ENCODE measurements around the gene DYRK3. TPM values are rescaled to one million over a fixed set of nuclear protein-coding genes. Genes with fewer than 3 reads are reported as not detected.

Gene DYRK3
- total and polyA plus RNA-seq, 2 of the 8 experiments (the other 6 are each of a cell fraction or from before 2014, with no cell fraction given) = 2.1 to 8.5 TPM

GRCh38 chr1:206651014-206651413 lies 15.7 kb downstream of the DYRK3 start (continued):
- TF ChIP-seq CHD7 (IDR thresholded peaks at IDR 0.05; ENCODE audit: insufficient replicate concordance, low read length) = no peak
- TF ChIP-seq TEAD4 (IDR thresholded peaks at IDR 0.05; ENCODE audit: low read depth, low read length) = no peak
- TF ChIP-seq SP1 (IDR thresholded peaks at IDR 0.05; ENCODE audit: low read depth, low read length) = no peak
- TF ChIP-seq CHD1 (IDR thresholded peaks at IDR 0.05; ENCODE audit: low read depth, low read length) = no peak
- no peak for TF ChIP-seq BACH1 (IDR thresholded peaks at IDR 0.05; ENCODE audit: low read length)
- TF ChIP-seq ASH2L (IDR thresholded peaks at IDR 0.05; ENCODE audit: low read length) = no peak
- no peak for TF ChIP-seq EGR1 (IDR thresholded peaks at IDR 0.05; ENCODE audit: borderline replicate concordance, low read depth, low read length)

All from H1 (cell line).